HG02588 (cell line): ENCODE measurements around the gene MLLT10.
"Not testable (repeated sequence)": the region's sequence is repeated elsewhere in the genome, so short reads cannot be mapped to it uniquely, and the experiment has no call there.

Source experiments
- ATAC-seq: cut with Tn5 transposase; IDR thresholded peaks from one replicate; pipeline ENCODE4 v1.9.1; 2021; ENCODE audit warnings: mild to moderate bottlenecking, moderate library complexity; ENCODE audit not compliant: unreplicated experiment

Gene MLLT10

GRCh38 chr10:21628645-21629044 lies 94.6 kb downstream of the MLLT10 start:
- ATAC-seq: not testable (repeated sequence)

GRCh38 chr10:21634599-21635365 lies 100.8 kb downstream of the MLLT10 start:
- ATAC-seq: no peak

- ATAC-seq: no peak
These were observed 103.8 kb downstream of the MLLT10 start for GRCh38 chr10:21637795-21638194.

GRCh38 chr10:21638681-21639080 lies 104.6 kb downstream of the MLLT10 start:
- ATAC-seq: no peak

GRCh38 chr10:21648040-21648439 lies 114.0 kb downstream of the MLLT10 start:
- ATAC-seq: no peak

GRCh38 chr10:21649454-21649872 lies 115.4 kb downstream of the MLLT10 start:
- ATAC-seq: no peak

GRCh38 chr10:21650353-21650752 lies 116.3 kb downstream of the MLLT10 start:
- no peak for ATAC-seq

GRCh38 chr10:21655236-21655635 lies 121.2 kb downstream of the MLLT10 start:
- no peak for ATAC-seq

- no peak for ATAC-seq
These were observed 121.7 kb downstream of the MLLT10 start for GRCh38 chr10:21655687-21656086.

GRCh38 chr10:21661087-21661486 lies 127.1 kb downstream of the MLLT10 start:
- no peak for ATAC-seq

GRCh38 chr10:21661935-21662334 lies 127.9 kb downstream of the MLLT10 start:
- no peak for ATAC-seq

GRCh38 chr10:21662635-21663034 lies 128.6 kb downstream of the MLLT10 start:
- no peak for ATAC-seq

GRCh38 chr10:21668831-21669230 lies 134.8 kb downstream of the MLLT10 start:
- ATAC-seq: no peak

GRCh38 chr10:21670391-21670790 lies 136.4 kb downstream of the MLLT10 start:
- ATAC-seq: no peak

- ATAC-seq: no peak
These were observed 139.6 kb downstream of the MLLT10 start for GRCh38 chr10:21673668-21674067.

- ATAC-seq: no peak
These were observed 141.2 kb downstream of the MLLT10 start for GRCh38 chr10:21675157-21675796.

- ATAC-seq: no peak
These were observed 143.5 kb downstream of the MLLT10 start for GRCh38 chr10:21677551-21677950.

- ATAC-seq: no peak
These were observed 147.1 kb downstream of the MLLT10 start for GRCh38 chr10:21681156-21681555.

GRCh38 chr10:21687266-21688008 lies 153.4 kb downstream of the MLLT10 start:
- no peak for ATAC-seq

- ATAC-seq: no peak
These were observed 153.9 kb downstream of the MLLT10 start for GRCh38 chr10:21688009-21688332.

- ATAC-seq: no peak
These were observed 154.8 kb downstream of the MLLT10 start for GRCh38 chr10:21688870-21689269.

GRCh38 chr10:21689881-21690280 lies 155.8 kb downstream of the MLLT10 start:
- ATAC-seq: no peak
